AG10803 (cell line): Measurements from ENCODE around the gene SLC4A8.

ENCODE experiments used
- DNase-seq: peaks from one replicate; pipeline ENCODE4 v3.0.0; 2010; ENCODE audit warnings: low read depth
- H3K4me3 ChIP-seq: 2 replicates; pipeline ENCODE4 v1.5.1; 2011; ENCODE audit warnings: mild to moderate bottlenecking, low read length, control low read depth
- CTCF ChIP-seq: conservative IDR thresholded peaks from 2 replicates; pipeline ENCODE4 v1.5.1; 2011; ENCODE audit warnings: mild to moderate bottlenecking, low read length, control low read depth, inconsistent platforms

The SLC4A8 gene

GRCh38 chr12:51415931-51416330 lies 8.7 kb upstream of the SLC4A8 start:
- no peak for DNase-seq
- TF ChIP-seq CTCF: no peak
- no peak overlapping the region for H3K4me3 ChIP-seq

GRCh38 chr12:51417826-51418225 lies 6.8 kb upstream of the SLC4A8 start:
- TF ChIP-seq CTCF: no peak

GRCh38 chr12:51419425-51420193 lies 5.0 kb upstream of the SLC4A8 start:
- no peak overlapping the region for H3K4me3 ChIP-seq
- no peak; the same call in 1 of the 2 replicates for TF ChIP-seq CTCF
- DNase-seq: no peak

More at GRCh38 chr12:51417826-51418225, 6.8 kb upstream of the SLC4A8 start:
- H3K4me3 ChIP-seq: no peak overlapping the region
- DNase-seq: no peak

- DNase-seq: peak; percentile 73
- H3K4me3 ChIP-seq: no peak overlapping the region
- peak; percentile 84 for TF ChIP-seq CTCF
Measured at GRCh38 chr12:51421266-51421884, 3.3 kb upstream of the SLC4A8 start.

- DNase-seq: no peak
- no peak for TF ChIP-seq CTCF
- peak overlapping the region; percentile 78 for H3K4me3 ChIP-seq
Measured at GRCh38 chr12:51424094-51424661, 453 bp upstream of the SLC4A8 start.

GRCh38 chr12:51428256-51428655 lies 3.6 kb downstream of the SLC4A8 start:
- TF ChIP-seq CTCF: no peak
- DNase-seq: no peak
- no peak overlapping the region for H3K4me3 ChIP-seq
